Thyroid gland (tissue), 4 donors: ENCODE results near the gene MYMX.

Experiments used
- CTCF ChIP-seq, 6 experiments: fragments of 200-600 bp in 3 of 6; fragments of 450-650 bp in 3 of 6; sonication (generic) in 3 of 6; IDR thresholded peaks; one replicate each; pipeline ENCODE4 v1.5.1; 2016 to 2019; ENCODE audit warnings: antibody characterized with exemption in 6 of 6, mild to moderate bottlenecking in 2 of 6, inconsistent platforms in 1 of 6, moderate library complexity in 1 of 6
- POLR2A ChIP-seq, 2 donors: fragments of 450-650 bp; IDR thresholded peaks; one replicate each; pipeline ENCODE4 v1.6.1; 2017; ENCODE audit warnings: antibody characterized with exemption in 2 of 2, mild to moderate bottlenecking in 2 of 2, moderate library complexity in 1 of 2

GRCh38 chr6:44243345-44243744, 26.6 kb downstream of the MYMX start:
- TF ChIP-seq CTCF (IDR thresholded peaks at IDR 0.05) (no peak), POLR2A (IDR thresholded peaks at IDR 0.05) (no peak)
